H1 (cell line): ENCODE results near the gene C1RL. TPM values are rescaled to one million over a fixed set of nuclear protein-coding genes. Genes with fewer than 3 reads are reported as not detected.

Source experiments
- CTCF ChIA-PET: fragments of 300-600 bp; sonication (Branson Sonifier 250); formaldehyde crosslinking; loops from one replicate; lab custom pipeline; 2021; ENCODE audit not compliant: partially characterized antibody; lab: Charles Lee
- POLR2A ChIA-PET: fragments of 300-600 bp; sonication (Branson Sonifier 250); formaldehyde crosslinking; loops from one replicate; lab custom pipeline; 2021; ENCODE audit warnings: inconsistent platforms; ENCODE audit not compliant: partially characterized antibody; lab: Charles Lee
- DNase-seq, 2 experiments: peaks; one replicate each; pipeline versions ENCODE4 v3.0.0 to v3.0.0-alpha.2; 2010 to 2022; ENCODE audit warnings: low spot score in 2 of 2, low read depth in 1 of 2, mixed read lengths in 1 of 2
- FAIRE-seq: peaks from 2 replicates; lab custom pipeline; 2011; peaks lifted over from hg19 to GRCh38; lab: Jason Lieb, UNC
- H2AFZ ChIP-seq: 2 replicates; pipeline ENCODE4 v1.8.1; 2012; ENCODE audit warnings: low read length, inconsistent platforms
- H2AK5ac ChIP-seq: 2 replicates; pipeline ENCODE4 v1.6.1; 2013; ENCODE audit warnings: low read depth, low read length
- H2BK120ac ChIP-seq: replicated peaks from 2 replicates; pipeline ENCODE3; 2013; ENCODE audit warnings: low read depth, low read length, inconsistent platforms
- H2BK12ac ChIP-seq: 2 replicates; pipeline ENCODE4 v1.6.1; 2013; ENCODE audit warnings: low read depth, low read length
- H2BK15ac ChIP-seq: 2 replicates; pipeline ENCODE4 v1.6.1; 2013; ENCODE audit warnings: low read length
- H2BK20ac ChIP-seq: 2 replicates; pipeline ENCODE4 v1.6.1; 2013; ENCODE audit warnings: low read length
- H2BK5ac ChIP-seq: 2 replicates; pipeline ENCODE4 v1.6.1; 2013; ENCODE audit warnings: low read depth, low read length
- H3K14ac ChIP-seq: 2 replicates; pipeline ENCODE4 v1.6.1; 2013; ENCODE audit warnings: inconsistent platforms; ENCODE audit not compliant: insufficient read length
- H3K18ac ChIP-seq: 2 replicates; pipeline ENCODE4 v1.6.1; 2013; ENCODE audit warnings: low read length; ENCODE audit errors: extremely low read depth
- H3K23ac ChIP-seq: 2 replicates; pipeline ENCODE4 v1.6.1; 2013; ENCODE audit warnings: inconsistent platforms; ENCODE audit not compliant: insufficient read length
- H3K23me2 ChIP-seq: 2 replicates; pipeline ENCODE4 v1.6.1; 2013; ENCODE audit warnings: low read depth, low read length
- H3K27ac ChIP-seq: 2 replicates; pipeline ENCODE4 v1.6.1; 2011; ENCODE audit warnings: low read depth, low read length, inconsistent platforms
- H3K27me3 ChIP-seq, 4 experiments: replicated peaks in 1 of 4; 1 replicate in 1 of 4; 2 replicates in 3 of 4; pipeline versions ENCODE4 v1.6.1 to v1.8.1; 2011 to 2013; ENCODE audit warnings: low read length in 3 of 4, mild to moderate bottlenecking in 3 of 4, inconsistent platforms in 2 of 4, mixed read lengths in 2 of 4, moderate library complexity in 1 of 4; ENCODE audit not compliant: control insufficient read depth in 3 of 4, insufficient read depth in 3 of 4; ENCODE audit errors: extremely low read depth in 1 of 4
- H3K36me3 ChIP-seq, 4 experiments: 2 replicates each; pipeline versions ENCODE4 v1.6.1 to v1.8.1; 2011 to 2013; ENCODE audit warnings: mild to moderate bottlenecking in 4 of 4, low read length in 3 of 4, moderate library complexity in 2 of 4, control low read depth in 1 of 4, inconsistent platforms in 1 of 4; ENCODE audit not compliant: insufficient read depth in 4 of 4, control insufficient read depth in 2 of 4
- H3K4ac ChIP-seq: replicated peaks from 2 replicates; pipeline ENCODE3; 2013; ENCODE audit warnings: low read length, low read depth, mixed read lengths, inconsistent platforms; ENCODE audit not compliant: insufficient read length
- H3K4me1 ChIP-seq, 4 experiments: replicated peaks in 1 of 4; 1 replicate in 1 of 4; 2 replicates in 3 of 4; pipeline versions ENCODE4 v1.6.1 to v1.8.1; 2011 to 2013; ENCODE audit warnings: low read length in 3 of 4, inconsistent platforms in 2 of 4, mixed read lengths in 1 of 4; ENCODE audit not compliant: insufficient read depth in 4 of 4, control insufficient read depth in 3 of 4
- H3K4me2 ChIP-seq, 2 experiments: 2 replicates each; pipeline versions ENCODE4 v1.6.1 to v1.8.1; 2011 to 2013; ENCODE audit warnings: low read depth in 2 of 2, low read length in 2 of 2, control low read depth in 1 of 2, inconsistent platforms in 1 of 2, mild to moderate bottlenecking in 1 of 2; ENCODE audit not compliant: insufficient read depth in 1 of 2
- H3K4me3 ChIP-seq, 4 experiments: fragments of 200-600, 300-600 bp in 1 of 4; sonication (generic), shearing (Covaris generic), sonication (Bioruptor Twin) in 1 of 4; 2 replicates each; pipeline versions ENCODE4 v1.5.1 to v1.8.1; 2011 to 2016; ENCODE audit warnings: low read length in 4 of 4, low read depth in 3 of 4, control low read depth in 2 of 4, inconsistent platforms in 2 of 4, mild to moderate bottlenecking in 2 of 4, mixed read lengths in 1 of 4, moderate library complexity in 1 of 4; ENCODE audit not compliant: insufficient read depth in 2 of 4; ENCODE audit errors: extremely low read depth in 1 of 4
- H3K56ac ChIP-seq: replicated peaks from 2 replicates; pipeline ENCODE3; 2013; ENCODE audit warnings: low read depth, mild to moderate bottlenecking, mixed read lengths, low read length, inconsistent platforms; ENCODE audit not compliant: insufficient read length
- H3K79me1 ChIP-seq: 2 replicates; pipeline ENCODE4 v1.6.1; 2013; ENCODE audit warnings: low read depth, low read length, control low read depth
- H3K79me2 ChIP-seq, 2 experiments: 2 replicates each; pipeline versions ENCODE4 v1.6.1 to v1.8.1; 2012 to 2013; ENCODE audit warnings: low read length in 2 of 2, mild to moderate bottlenecking in 2 of 2, inconsistent platforms in 1 of 2; ENCODE audit not compliant: insufficient read depth in 2 of 2, control insufficient read depth in 1 of 2
- H3K9ac ChIP-seq, 4 experiments: replicated peaks in 1 of 4; 1 replicate in 1 of 4; 2 replicates in 3 of 4; pipeline versions ENCODE4 v1.6.1 to v1.8.1; 2011 to 2013; ENCODE audit warnings: low read depth in 3 of 4, low read length in 3 of 4, control low read depth in 2 of 4, mild to moderate bottlenecking in 2 of 4, moderate library complexity in 2 of 4, inconsistent platforms in 1 of 4; ENCODE audit errors: extremely low read depth in 1 of 4
- H3K9me3 ChIP-seq, 2 experiments: 2 replicates each; pipeline versions ENCODE4 v1.6.1 to v1.8.1; 2012 to 2013; ENCODE audit warnings: mild to moderate bottlenecking in 2 of 2, moderate library complexity in 2 of 2, control low read depth in 1 of 2, inconsistent platforms in 1 of 2, low read depth in 1 of 2, low read length in 1 of 2, mixed read lengths in 1 of 2; ENCODE audit not compliant: insufficient read depth in 2 of 2
- H4K20me1 ChIP-seq, 2 experiments: replicated peaks in 1 of 2; 2 replicates each; pipeline versions ENCODE3 to v1.8.1; 2011 to 2013; ENCODE audit warnings: inconsistent platforms in 2 of 2, low read length in 2 of 2, mild to moderate bottlenecking in 1 of 2; ENCODE audit not compliant: insufficient read depth in 2 of 2, control insufficient read depth in 1 of 2
- H4K5ac ChIP-seq: 2 replicates; pipeline ENCODE4 v1.6.1; 2013; ENCODE audit warnings: low read length, low read depth, mixed read lengths, inconsistent platforms; ENCODE audit not compliant: insufficient read length
- H4K8ac ChIP-seq: 2 replicates; pipeline ENCODE4 v1.8.0; 2013; ENCODE audit warnings: mild to moderate bottlenecking, moderate library complexity, low read length, inconsistent platforms; ENCODE audit not compliant: insufficient read depth; ENCODE audit errors: extremely low read depth
- H4K91ac ChIP-seq: replicated peaks from 2 replicates; pipeline ENCODE3; 2013; ENCODE audit warnings: low read length, mixed read lengths, inconsistent platforms; ENCODE audit not compliant: insufficient read length
- WGBS, 2 experiments: shearing (Covaris generic) in 1 of 2; methylation state at CpG; one replicate each; pipeline versions ENCODE4 v1.1.6 to v1.1.7; 2013 to 2015; ENCODE audit warnings: low lambda C conversion rate in 2 of 2, mixed read lengths in 2 of 2, inconsistent platforms in 1 of 2, low coverage in 1 of 2, missing lambda C conversion rate in 1 of 2; ENCODE audit not compliant: insufficient replicate concordance in 2 of 2, insufficient coverage in 1 of 2, insufficient read length in 1 of 2; ENCODE audit errors: extremely low coverage in 1 of 2, missing lambda C conversion rate in 1 of 2; 5-methylcytosine and 5-hydroxymethylcytosine counted together
- polyA plus RNA-seq, 7 experiments: library from polyadenylated mRNA; depleted of rRNA in 3 of 7; stranded (reverse) in 5 of 7; unstranded in 2 of 7; fragments of >200 nt in 5 of 7; fragments of 200-250 nt in 2 of 7; gene quantifications; 1 replicate in 5 of 7; 2 replicates in 1 of 7; 4 replicates in 1 of 7; pipeline versions ENCODE4 v1.2.1 to v1.2.3, GENCODE V29; 2011 to 2013; ENCODE audit warnings: missing spikeins in 2 of 7, mixed read lengths in 2 of 7
- total RNA-seq: library from RNA; stranded (reverse); fragmentation: NEBNext Ultra II Directional; extraction: Animal tissue kit (Norgen Biotek cat#: 25700); gene quantifications from 2 replicates; pipeline ENCODE4 v1.2.1, GENCODE V29; 2021

C1RL gene
- total and polyA plus RNA-seq, 2 of the 8 experiments (the other 6 are each of a cell fraction or from before 2014, with no cell fraction given), result 11.4 to 15.5 TPM

DNA sequence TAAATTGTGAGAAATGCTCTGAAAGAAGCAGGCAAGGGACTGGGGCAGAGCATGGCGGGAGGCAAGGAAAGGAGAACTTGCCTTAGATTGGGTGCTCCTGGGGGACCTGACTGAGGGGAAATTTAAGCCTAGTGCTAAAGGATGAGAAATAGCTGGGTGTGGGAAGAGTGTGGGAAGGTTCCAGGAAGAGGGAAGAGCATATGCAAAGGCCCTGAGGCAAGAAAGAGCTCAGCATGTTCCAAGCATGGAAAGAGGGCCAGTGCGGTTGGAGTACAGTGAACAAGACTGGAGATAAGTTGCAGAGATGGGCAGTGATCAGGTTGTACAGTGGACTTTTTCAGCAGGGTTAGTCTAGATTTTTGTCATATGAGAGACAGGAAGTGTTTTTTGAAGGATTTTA is 30.2 kb upstream of the C1RL start:
- Histone ChIP-seq H2BK12ac (no peak overlapping the region), H4K20me1 (peaks cover 0 to 3% of the 10 kb centered on the region in 2 experiments), H2BK15ac (no peak overlapping the region), H3K79me2 (no peaks in the 10 kb centered on the region), H3K4me2 (no peak overlapping the region), H4K91ac (no peak overlapping the region), H3K56ac (no peak overlapping the region), H2BK5ac (no peak overlapping the region), H3K4me1 (no peaks in the 10 kb centered on the region), H3K9ac (no peak overlapping the region), H3K23me2 (no peaks in the 10 kb centered on the region), H2BK120ac (no peak overlapping the region), H4K8ac (no peak overlapping the region), H3K23ac (no peak overlapping the region), H2BK20ac (no peak overlapping the region), H4K5ac (no peak overlapping the region), H3K79me1 (no peaks in the 10 kb centered on the region), H3K36me3 (peaks cover 4 to 22% (median 9%) of the 10 kb centered on the region in 4 experiments; a peak in 7 of 8 replicates), H2AK5ac (no peak overlapping the region), H3K27ac (no peak overlapping the region), H3K27me3 (no peaks in the 10 kb centered on the region), H2AFZ (no peak overlapping the region), H3K4me3 (no peak overlapping the region), H3K4ac (no peak overlapping the region), H3K14ac (no peak overlapping the region), H3K18ac (no peak overlapping the region), H3K9me3 (peaks cover 0 to 3% of the 10 kb centered on the region in 2 experiments; a peak in 1 of 4 replicates)
- no peak for DNase-seq
- FAIRE-seq, result no peak
- ChIA-PET CTCF (interaction anchor here (1.0 to 9.8 kb wide), 6 partner anchors 8 to 50 kb away, joined by 3 to 151 read pairs (median 4); partner anchors contain the start of gene PEX5), POLR2A (interaction anchor here (1.2 kb wide), 1 partner anchor 30 kb away, joined by 3 read pairs; the partner anchor contains the start of gene C1RL)
- WGBS, 2 experiments, result 89% methylated on average over 2 of the region's 2 CpGs; no CpG with 5 or more reads in 1 of the 2 experiments
